HS-5 (cell line): ENCODE data around the gene DIP2C.
"Not testable (repeated sequence)": the region's sequence is repeated elsewhere in the genome, so short reads cannot be mapped to it uniquely, and the experiment has no call there.

Source experiments
- DNase-seq: peaks from one replicate; pipeline ENCODE4 v3.0.0-alpha.2; 2012; ENCODE audit warnings: low read depth

The DIP2C gene

GRCh38 chr10:479706-480497, 209.6 kb downstream of the DIP2C start:
- not testable (repeated sequence) for DNase-seq

- DNase-seq: no peak
These were observed 210.8 kb downstream of the DIP2C start for GRCh38 chr10:478471-479245.

GRCh38 chr10:477620-478019, 211.8 kb downstream of the DIP2C start:
- no peak for DNase-seq

GRCh38 chr10:476455-476780, 213.1 kb downstream of the DIP2C start:
- DNase-seq: no peak

GRCh38 chr10:475709-476454, 213.6 kb downstream of the DIP2C start:
- no peak for DNase-seq

- no peak for DNase-seq
These were observed 214.5 kb downstream of the DIP2C start for GRCh38 chr10:474946-475345.

GRCh38 chr10:474406-474805, 215.1 kb downstream of the DIP2C start:
- DNase-seq: no peak

- no peak for DNase-seq
These were observed 217.1 kb downstream of the DIP2C start for GRCh38 chr10:472241-472910.

- no peak for DNase-seq
These were observed 219.0 kb downstream of the DIP2C start for GRCh38 chr10:470339-471003.

GRCh38 chr10:469947-470338, 219.5 kb downstream of the DIP2C start:
- DNase-seq: no peak

GRCh38 chr10:459743-460142, 229.7 kb downstream of the DIP2C start:
- DNase-seq: no peak

- DNase-seq: no peak
These were observed 231.0 kb downstream of the DIP2C start for GRCh38 chr10:458421-458851.

- DNase-seq: no peak
These were observed 233.0 kb downstream of the DIP2C start for GRCh38 chr10:456486-456885.

GRCh38 chr10:454860-455259, 234.6 kb downstream of the DIP2C start:
- DNase-seq: peak; percentile 23

- no peak for DNase-seq
These were observed 235.8 kb downstream of the DIP2C start for GRCh38 chr10:453647-454046.

- DNase-seq: no peak
These were observed 236.7 kb downstream of the DIP2C start for GRCh38 chr10:452512-453426.

GRCh38 chr10:451856-452255, 237.6 kb downstream of the DIP2C start:
- no peak for DNase-seq

GRCh38 chr10:451021-451471, 238.4 kb downstream of the DIP2C start:
- DNase-seq: no peak

- no peak for DNase-seq
These were observed 239.0 kb downstream of the DIP2C start for GRCh38 chr10:450463-450862.

- not testable (repeated sequence) for DNase-seq
These were observed 240.1 kb downstream of the DIP2C start for GRCh38 chr10:449331-449730.
